CD4-positive, alpha-beta T cell treated with Interleukin-4 for 1 hour (primary cell): Measurements from ENCODE around the gene TBX20.
A peak's percentile ranks its signal among the peaks of the same experiment; 100 is the strongest.

ENCODE experiments used
- DNase-seq, 2 donors: peaks; one replicate each; pipeline ENCODE4 v3.0.0-alpha.2; 2020 to 2022

Gene TBX20

GRCh38 chr7:35253710-35254495 lies at the start of gene TBX20:
TSS of gene TBX20 (minus strand) at chr7:35254100. CDS start at chr7:35253620, 480 bp downstream.
- DNase-seq = peak in 1 of 2 donors; percentile 22

- DNase-seq = no peak
Observed at GRCh38 chr7:35289376-35289775, 35.5 kb upstream of the TBX20 start.

GRCh38 chr7:35286986-35287385 lies 33.1 kb upstream of the TBX20 start:
- no peak for DNase-seq

- no peak for DNase-seq
Observed at GRCh38 chr7:35286422-35286821, 32.5 kb upstream of the TBX20 start.

GRCh38 chr7:35285799-35286198 lies 31.9 kb upstream of the TBX20 start:
- DNase-seq = no peak

GRCh38 chr7:35280902-35281301 lies 27.0 kb upstream of the TBX20 start:
- DNase-seq = no peak

- no peak for DNase-seq
Observed at GRCh38 chr7:35277359-35277758, 23.5 kb upstream of the TBX20 start.

GRCh38 chr7:35272246-35272645 lies 18.3 kb upstream of the TBX20 start:
- no peak for DNase-seq

- no peak for DNase-seq
Observed at GRCh38 chr7:35268953-35269352, 15.1 kb upstream of the TBX20 start.

- DNase-seq = no peak
Observed at GRCh38 chr7:35267411-35267810, 13.5 kb upstream of the TBX20 start.

- no peak for DNase-seq
Observed at GRCh38 chr7:35263396-35263795, 9.5 kb upstream of the TBX20 start.

GRCh38 chr7:35261476-35262285 lies 7.8 kb upstream of the TBX20 start:
- no peak for DNase-seq

- no peak for DNase-seq
Observed at GRCh38 chr7:35261041-35261440, 7.1 kb upstream of the TBX20 start.

GRCh38 chr7:35260246-35260645 lies 6.3 kb upstream of the TBX20 start:
- no peak for DNase-seq

GRCh38 chr7:35259523-35259908 lies 5.6 kb upstream of the TBX20 start:
- no peak for DNase-seq

GRCh38 chr7:35258868-35259522 lies 5.1 kb upstream of the TBX20 start:
- DNase-seq = no peak

GRCh38 chr7:35258125-35258867 lies 4.4 kb upstream of the TBX20 start:
- DNase-seq = no peak

GRCh38 chr7:35257251-35258124 lies 3.6 kb upstream of the TBX20 start:
- no peak for DNase-seq

- no peak for DNase-seq
Observed at GRCh38 chr7:35256256-35257175, 2.6 kb upstream of the TBX20 start.

GRCh38 chr7:35255443-35256255 lies 1.7 kb upstream of the TBX20 start:
- no peak for DNase-seq
